Right lobe of liver (tissue), 6 donors: Measurements from ENCODE around the gene TPD52L2. TPM values are rescaled to one million over a fixed set of nuclear protein-coding genes. Genes with fewer than 3 reads are reported as not detected.

Experiments
- ATAC-seq, 4 donors: fragments of 200-7000 bp; cut with Tn5 transposase; one replicate each; pipeline ENCODE4 v1.9.1; 2020; ENCODE audit warnings: mild to moderate bottlenecking in 4 of 4, moderate library complexity in 4 of 4
- DNase-seq, 3 donors: peaks; one replicate each; pipeline ENCODE4 v3.0.0-alpha.2; 2020
- H3K27ac ChIP-seq, 3 donors: fragments of 200-600 bp; one replicate each; pipeline ENCODE4 v1.8.0; 2022
- H3K27me3 ChIP-seq, 2 donors: fragments of 200-600 bp; one replicate each; pipeline ENCODE4 v1.8.0; 2022
- H3K36me3 ChIP-seq, 4 donors: fragments of 200-600 bp; sonication (generic) in 1 of 4; one replicate each; pipeline versions ENCODE4 v1.5.1 to v1.8.0; 2017 to 2022; ENCODE audit warnings: control low read depth in 1 of 4
- H3K4me1 ChIP-seq, 4 donors: fragments of 200-600 bp; sonication (generic) in 1 of 4; one replicate each; pipeline versions ENCODE4 v1.5.1 to v1.8.0; 2017 to 2022; ENCODE audit warnings: control low read depth in 1 of 4
- H3K4me3 ChIP-seq, 3 donors: fragments of 200-600 bp; one replicate each; pipeline ENCODE4 v1.8.0; 2022
- H3K9me3 ChIP-seq, 4 donors: fragments of 200-600 bp; sonication (generic) in 1 of 4; one replicate each; pipeline versions ENCODE4 v1.5.1 to v1.8.0; 2017 to 2022; ENCODE audit warnings: control low read depth in 1 of 4
- POLR2A ChIP-seq: fragments of 450-650 bp; IDR thresholded peaks from one replicate; pipeline ENCODE4 v1.6.1; 2017; ENCODE audit warnings: antibody characterized with exemption, mild to moderate bottlenecking
- WGBS: methylation state at CpG from one replicate; pipeline ENCODE4 v1.1.6; 2018; ENCODE audit warnings: low coverage, low lambda C conversion rate; ENCODE audit not compliant: insufficient coverage; ENCODE audit errors: missing lambda C conversion rate; 5-methylcytosine and 5-hydroxymethylcytosine counted together
- intact Hi-C, 2 donors: fragments of 100-400 bp; cut with DNase I; formaldehyde crosslinking; loops; one replicate each; pipeline versions ENCODE4 v1.11.2 to v1.14.1; 2022
- long read RNA-seq: library from polyadenylated mRNA; unstranded; transcript quantifications from one replicate; pipeline ENCODE4 v2.0.0, GENCODE V29; 2019
- total RNA-seq, 6 experiments: library from RNA; depleted of rRNA in 2 of 6; stranded (reverse); fragments of >200 nt in 2 of 6; fragmentation: NEBNext Ultra II Directional in 3 of 6; extraction: Animal tissue kit (Norgen Biotek cat#: 25700) in 3 of 6; gene quantifications; one replicate each; pipeline versions ENCODE4 v1.1.0 to v1.2.4, GENCODE V29; 2016 to 2023
- TF ChIP-seq, protein P1 (sequence below), 4 donors: fragments of 200-600 bp in 3 of 4; fragments of 450-650 bp in 1 of 4; IDR thresholded peaks; one replicate each; pipeline versions ENCODE4 v1.5.1 to v1.8.0; 2016 to 2022; ENCODE audit warnings: antibody characterized with exemption in 4 of 4, mild to moderate bottlenecking in 2 of 4
- donor health status: DM: no; HTN: yes; CAD: no.
- donor health status: DM: no; HTN: no; CAD: no.
- donor health status: DM: no; HTN: no; CAD: no.
- donor health status: DM: no; HTN: yes; CAD: no.
- donor health status: DM: no; HTN: yes; CAD: no.

Gene TPD52L2
- total RNA-seq: 10 to 100 TPM; 20.1 to 46.8 (median 30.5) TPM
- long read RNA-seq, transcript TPD52L2-202 (7 exons, 2,297 nt): major isoform, 6 of 8 reads
- long read RNA-seq, partial matches to known transcripts: 0 of 8 reads
- long read RNA-seq, other reads (novel, unspliced or antisense): 1 of 8 reads

DNA sequence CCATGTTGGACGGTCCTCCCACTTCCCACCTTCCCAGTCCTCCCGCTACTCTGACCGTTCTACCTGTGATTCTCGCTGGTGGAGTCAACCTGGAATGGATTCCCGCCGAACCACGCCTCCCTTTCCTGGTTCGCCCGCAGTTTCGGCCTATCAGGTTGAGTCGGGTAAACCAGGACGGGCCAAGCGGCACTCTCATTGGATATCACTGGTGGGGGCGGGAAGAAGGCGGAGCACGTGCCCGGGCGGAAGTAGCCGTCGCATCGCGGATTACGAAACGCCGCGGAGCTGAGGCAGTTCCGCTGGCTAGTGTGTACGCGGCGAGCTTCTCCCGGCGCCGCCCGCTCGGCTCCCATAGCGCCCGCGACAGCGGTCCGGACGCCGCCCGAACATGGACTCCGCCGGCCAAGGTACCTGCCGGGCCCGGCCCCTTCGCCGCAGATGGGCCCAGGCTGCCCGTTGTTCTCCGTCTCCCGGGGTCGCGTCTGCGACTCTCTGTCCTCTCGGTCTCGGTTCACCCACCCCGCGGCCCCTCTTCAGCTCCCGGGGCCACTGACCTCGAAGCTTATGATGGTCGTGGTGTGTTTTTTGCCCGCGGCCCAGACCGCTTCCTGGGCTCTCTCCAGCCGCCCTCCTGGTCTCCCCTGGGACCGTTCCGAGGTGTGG is at the start of gene TPD52L2:
TSS of gene TPD52L2 (plus strand) at position 293 of the 663 bp plus-strand sequence. CDS start at position 389, 96 bp downstream.
- TF ChIP-seq POLR2A: peak; percentile 94
- TF ChIP-seq, protein P1, sequence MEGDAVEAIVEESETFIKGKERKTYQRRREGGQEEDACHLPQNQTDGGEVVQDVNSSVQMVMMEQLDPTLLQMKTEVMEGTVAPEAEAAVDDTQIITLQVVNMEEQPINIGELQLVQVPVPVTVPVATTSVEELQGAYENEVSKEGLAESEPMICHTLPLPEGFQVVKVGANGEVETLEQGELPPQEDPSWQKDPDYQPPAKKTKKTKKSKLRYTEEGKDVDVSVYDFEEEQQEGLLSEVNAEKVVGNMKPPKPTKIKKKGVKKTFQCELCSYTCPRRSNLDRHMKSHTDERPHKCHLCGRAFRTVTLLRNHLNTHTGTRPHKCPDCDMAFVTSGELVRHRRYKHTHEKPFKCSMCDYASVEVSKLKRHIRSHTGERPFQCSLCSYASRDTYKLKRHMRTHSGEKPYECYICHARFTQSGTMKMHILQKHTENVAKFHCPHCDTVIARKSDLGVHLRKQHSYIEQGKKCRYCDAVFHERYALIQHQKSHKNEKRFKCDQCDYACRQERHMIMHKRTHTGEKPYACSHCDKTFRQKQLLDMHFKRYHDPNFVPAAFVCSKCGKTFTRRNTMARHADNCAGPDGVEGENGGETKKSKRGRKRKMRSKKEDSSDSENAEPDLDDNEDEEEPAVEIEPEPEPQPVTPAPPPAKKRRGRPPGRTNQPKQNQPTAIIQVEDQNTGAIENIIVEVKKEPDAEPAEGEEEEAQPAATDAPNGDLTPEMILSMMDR (IDR thresholded peaks at IDR 0.05): no peak
- Histone ChIP-seq H3K36me3 (peaks cover 4 to 25% (median 8%) of the 10 kb centered on the region in 4 donors), H3K9me3 (no peaks in the 10 kb centered on the region), H3K4me1 (peaks cover 0 to 22% (median 5%) of the 10 kb centered on the region in 4 donors), H3K4me3 (peak within 1 kb of the TSS; percentile 85 to 99 (median 97)), H3K27ac (peak within 1 kb of the TSS; percentile 86 to 94 (median 89)), H3K27me3 (no peaks in the 10 kb centered on the region)
- WGBS: 0% methylated on average over 18 of the region's 68 CpGs
- peak; percentile 99 to 100 (median 100) for DNase-seq
- intact Hi-C loops: no loop called here
- ATAC-seq: peak; percentile 87 to 92 (median 91)

DNA sequence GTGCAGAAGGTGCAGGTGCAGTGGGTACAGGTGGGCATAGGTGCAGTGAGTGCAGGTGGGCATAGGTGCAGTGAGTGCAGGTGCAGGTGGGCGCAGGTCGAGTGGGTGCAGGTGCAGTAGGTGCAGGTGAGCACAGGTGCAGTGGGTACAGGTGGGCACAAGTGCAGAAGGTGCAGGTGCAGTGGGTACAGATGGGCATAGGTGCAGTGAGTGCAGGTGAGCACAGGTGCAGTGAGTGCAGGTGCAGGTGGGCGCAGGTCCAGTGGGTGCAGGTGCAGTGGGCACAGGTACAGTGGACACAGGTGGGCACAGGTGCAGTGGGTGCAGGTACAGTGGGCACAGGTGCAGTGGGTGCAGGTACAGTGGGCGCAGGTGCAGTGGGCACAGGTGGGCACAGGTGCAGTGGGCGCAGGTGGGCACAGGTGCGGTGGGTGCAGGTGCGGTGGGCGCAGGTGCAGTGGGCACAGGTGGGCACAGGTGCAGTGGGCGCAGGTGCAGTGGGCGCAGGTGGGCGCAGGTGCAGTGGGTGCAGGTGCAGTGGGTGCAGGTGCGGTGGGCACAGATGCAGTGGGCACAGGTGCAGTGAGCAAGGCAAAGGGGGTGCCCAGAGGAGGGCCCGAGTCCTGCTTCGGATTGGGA is 49.3 kb upstream of the TPD52L2 start:
- TF ChIP-seq, protein P1 (IDR thresholded peaks at IDR 0.05): no peak
- TF ChIP-seq POLR2A: no peak
- intact Hi-C loops: no loop called here
- 91% methylated on average over 7 of the region's 14 CpGs for WGBS
- no peaks in the 10 kb centered on the region for H3K9me3 ChIP-seq
- no peak overlapping the region for H3K27ac ChIP-seq
- H3K4me1 ChIP-seq: no peaks in the 10 kb centered on the region
- no peaks in the 10 kb centered on the region for H3K27me3 ChIP-seq
- DNase-seq (no peak), ATAC-seq (peak in 1 of 4 donors; percentile 12)
- no peak overlapping the region for H3K4me3 ChIP-seq
- no peaks in the 10 kb centered on the region for H3K36me3 ChIP-seq

DNA sequence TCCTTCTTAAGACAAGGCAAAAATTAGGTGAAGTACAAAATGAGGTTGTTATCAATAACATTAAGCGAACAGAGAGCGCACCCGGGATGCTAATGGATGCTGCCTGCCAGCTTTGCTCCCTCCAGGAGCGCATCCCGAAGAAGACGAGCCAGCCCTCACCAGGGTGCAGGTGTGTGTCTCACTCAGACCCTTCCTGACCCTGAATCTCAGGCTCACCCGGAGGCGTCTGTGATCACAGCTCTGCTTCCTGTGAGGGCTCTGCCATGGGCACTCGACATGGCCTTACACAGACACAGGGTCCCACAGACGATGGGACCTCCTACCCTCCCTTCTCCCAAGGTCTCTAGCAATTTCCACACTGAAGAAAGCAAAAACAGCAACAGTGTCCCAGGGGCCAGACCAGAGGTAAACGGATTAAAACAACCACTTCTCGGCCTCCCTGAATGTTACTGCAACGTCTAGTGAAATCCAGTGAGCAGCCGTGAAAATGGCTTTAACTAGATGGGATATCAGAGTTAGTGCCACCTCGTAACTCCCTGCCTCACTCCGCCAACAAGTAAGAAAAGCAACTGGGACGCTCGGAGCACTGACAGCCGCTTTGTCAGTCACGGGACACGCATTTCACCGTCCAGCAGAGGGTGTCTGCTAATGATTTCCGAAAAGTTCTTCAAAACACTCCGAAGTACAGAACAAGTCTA is 45.7 kb upstream of the TPD52L2 start:
- DNase-seq (no peak), ATAC-seq (peak; percentile 40 to 50 (median 46))
- Histone ChIP-seq H3K4me1 (no peaks in the 10 kb centered on the region), H3K4me3 (no peak overlapping the region), H3K27me3 (no peaks in the 10 kb centered on the region), H3K27ac (no peak overlapping the region), H3K36me3 (no peaks in the 10 kb centered on the region), H3K9me3 (no peaks in the 10 kb centered on the region)
- TF ChIP-seq, protein P1 (IDR thresholded peaks at IDR 0.05): peak in 2 of 4 donors; percentile 19 to 25
- TF ChIP-seq POLR2A: no peak
- intact Hi-C loops: no loop called here
- 53% methylated on average over 20 of the region's 24 CpGs for WGBS

DNA sequence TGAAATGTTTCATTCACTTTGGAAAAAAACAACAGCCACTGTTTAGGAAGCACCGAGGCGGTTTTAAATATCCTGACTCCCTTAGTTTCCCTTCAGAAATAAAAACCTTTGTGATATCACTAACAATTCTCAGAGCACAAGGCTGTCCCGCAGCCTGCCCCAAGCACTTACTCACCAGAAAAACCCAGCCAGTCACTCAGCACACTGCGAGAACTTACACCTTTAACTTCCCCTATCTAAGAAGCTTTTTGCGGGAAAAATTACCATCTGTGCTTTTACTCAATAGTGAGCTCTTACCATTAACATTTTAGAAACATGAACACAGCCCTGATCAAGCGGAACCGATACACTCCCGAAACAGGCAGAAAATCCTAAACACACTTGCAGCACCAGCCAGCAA is 43.3 kb upstream of the TPD52L2 start:
- intact Hi-C loops: no loop called here
- no peak overlapping the region for H3K27ac ChIP-seq
- H3K4me1 ChIP-seq: no peaks in the 10 kb centered on the region
- H3K27me3 ChIP-seq: no peaks in the 10 kb centered on the region
- no peak overlapping the region for H3K4me3 ChIP-seq
- no peaks in the 10 kb centered on the region for H3K9me3 ChIP-seq
- ATAC-seq: no peak
- H3K36me3 ChIP-seq: no peaks in the 10 kb centered on the region
- TF ChIP-seq, protein P1 (IDR thresholded peaks at IDR 0.05): no peak
- TF ChIP-seq POLR2A: no peak
- 81% methylated on average over 6 of the region's 8 CpGs for WGBS
- DNase-seq: no peak
